ENCODE results near the gene TRIM31. TPM values are rescaled to one million over a fixed set of nuclear protein-coding genes. Genes with fewer than 3 reads are reported as not detected.

Gene TRIM31
- total and polyA plus RNA-seq, 4 donors = 0.30 to 1.4 (median 0.31) TPM; not detected in 1

- 89 to 97% methylated on average over 2 of the region's 2 CpGs for WGBS, 2 donors
- Histone ChIP-seq H3K4me3 (no peak overlapping the region), H3K36me3 (ENCODE audit: control insufficient read depth in 4 of 4, insufficient read depth in 4 of 4, low read length in 4 of 4) (no peaks in the 10 kb centered on the region), H3K9me3 (ENCODE audit: control insufficient read depth in 4 of 4, insufficient read depth in 3 of 4, low read length in 3 of 4) (no peaks in the 10 kb centered on the region), H3K27me3 (ENCODE audit: control insufficient read depth in 3 of 3, insufficient read depth in 3 of 3, low read length in 2 of 3) (peaks cover 0 to 43% (median 0%) of the 10 kb centered on the region in 3 donors), H3K9ac (ENCODE audit: insufficient read depth in 1 of 2, low read length in 2 of 2) (no peak overlapping the region), H3K27ac (ENCODE audit: low read depth in 1 of 2, low read length in 1 of 2) (no peak overlapping the region), H3K4me1 (ENCODE audit: control insufficient read depth in 5 of 5, insufficient read depth in 5 of 5, low read length in 5 of 5) (peaks cover 0 to 3% (median 0%) of the 10 kb centered on the region in 5 donors)
- DNase-seq (no peak), ATAC-seq (ENCODE audit: insufficient read depth, low FRiP score) (no peak)
- no peak for TF ChIP-seq CTCF (IDR thresholded peaks at IDR 0.05; ENCODE audit: control extremely low read depth, extremely low read depth)
These were observed 42.8 kb upstream of the TRIM31 start for GRCh38 chr6:30155520-30156261.

- no peak for TF ChIP-seq CTCF (IDR thresholded peaks at IDR 0.05; ENCODE audit: control extremely low read depth, extremely low read depth)
- DNase-seq (no peak), ATAC-seq (ENCODE audit: insufficient read depth, low FRiP score) (no peak)
- Histone ChIP-seq H3K4me3 (no peak overlapping the region), H3K4me1 (ENCODE audit: control insufficient read depth in 5 of 5, insufficient read depth in 5 of 5, low read length in 5 of 5) (peaks cover 0 to 3% (median 0%) of the 10 kb centered on the region in 5 donors), H3K27me3 (ENCODE audit: control insufficient read depth in 3 of 3, insufficient read depth in 3 of 3, low read length in 2 of 3) (peaks cover 0 to 43% (median 0%) of the 10 kb centered on the region in 3 donors), H3K9ac (ENCODE audit: insufficient read depth in 1 of 2, low read length in 2 of 2) (no peak overlapping the region), H3K36me3 (ENCODE audit: control insufficient read depth in 4 of 4, insufficient read depth in 4 of 4, low read length in 4 of 4) (no peaks in the 10 kb centered on the region), H3K27ac (ENCODE audit: low read depth in 1 of 2, low read length in 1 of 2) (no peak overlapping the region), H3K9me3 (ENCODE audit: control insufficient read depth in 4 of 4, insufficient read depth in 3 of 4, low read length in 3 of 4) (no peaks in the 10 kb centered on the region)
- WGBS, 2 donors = 72 to 77% methylated on average over 12 of the region's 12 CpGs
These were observed 42.0 kb upstream of the TRIM31 start for GRCh38 chr6:30154709-30155519.

GRCh38 chr6:30154061-30154460 lies 41.2 kb upstream of the TRIM31 start:
- H3K9me3 ChIP-seq (ENCODE audit: control insufficient read depth in 4 of 4, insufficient read depth in 3 of 4, low read length in 3 of 4) = no peaks in the 10 kb centered on the region
- peaks cover 0 to 3% (median 0%) of the 10 kb centered on the region in 5 donors for H3K4me1 ChIP-seq (ENCODE audit: control insufficient read depth in 5 of 5, insufficient read depth in 5 of 5, low read length in 5 of 5)
- H3K27ac ChIP-seq (ENCODE audit: low read depth in 1 of 2, low read length in 1 of 2) = no peak overlapping the region
- H3K9ac ChIP-seq (ENCODE audit: insufficient read depth in 1 of 2, low read length in 2 of 2) = no peak overlapping the region
- no peak for TF ChIP-seq CTCF (IDR thresholded peaks at IDR 0.05; ENCODE audit: control extremely low read depth, extremely low read depth)
- no peaks in the 10 kb centered on the region for H3K36me3 ChIP-seq (ENCODE audit: control insufficient read depth in 4 of 4, insufficient read depth in 4 of 4, low read length in 4 of 4)
- WGBS, 2 donors = 89 to 92% methylated on average over 17 of the region's 17 CpGs
- ATAC-seq (ENCODE audit: insufficient read depth, low FRiP score) = no peak
- H3K4me3 ChIP-seq = no peak overlapping the region
- peaks cover 0 to 37% (median 0%) of the 10 kb centered on the region in 3 donors for H3K27me3 ChIP-seq (ENCODE audit: control insufficient read depth in 3 of 3, insufficient read depth in 3 of 3, low read length in 2 of 3)
- no peak for DNase-seq

All from lung (tissue), 12 donors.